ENCODE results near the gene EHMT1. TPM values are rescaled to one million over a fixed set of nuclear protein-coding genes. Genes with fewer than 3 reads are reported as not detected.

EHMT1 gene
- total RNA-seq, 1 donor from 2014 or later, result 64.5 TPM

DNA sequence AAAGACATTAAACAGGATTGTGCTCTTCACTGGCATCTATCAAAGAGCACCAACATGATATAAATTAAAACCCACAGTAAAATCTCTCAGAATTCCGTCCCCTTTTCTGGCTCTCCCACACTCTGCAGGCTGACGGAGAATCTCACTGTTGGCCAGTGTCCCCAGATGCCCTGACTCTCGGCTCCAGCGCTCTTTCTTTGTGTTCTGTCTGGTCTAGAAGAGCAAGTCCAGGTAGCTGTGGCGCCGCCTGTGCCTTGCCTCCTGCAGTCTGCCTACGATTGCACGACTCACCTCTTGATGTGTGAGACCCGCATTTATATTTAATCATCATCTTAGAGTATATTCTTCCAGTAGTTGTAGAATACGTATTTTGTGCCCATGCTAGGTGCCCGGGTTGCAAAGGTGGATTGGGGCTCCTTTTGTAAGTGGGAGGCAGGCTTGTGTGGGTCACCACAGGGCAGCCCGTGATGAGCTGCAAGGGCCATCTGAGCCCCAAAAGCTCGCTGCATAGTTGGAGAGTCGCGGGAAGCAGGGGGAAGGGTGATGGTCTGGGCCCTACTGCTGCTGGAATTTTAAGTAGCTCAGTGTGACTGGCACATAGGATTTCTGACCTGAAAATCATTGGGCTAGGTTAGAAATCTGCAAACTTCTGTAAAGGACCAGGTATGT lies 55.6 kb downstream of the EHMT1 start:
- no peak overlapping the region for H3K4me3 ChIP-seq (ENCODE audit: insufficient read depth, low read depth, low read length)
- H3K36me3 Mint-ChIP-seq (ENCODE audit: low read depth, unreplicated experiment), result peaks cover 6% of the 10 kb centered on the region
- peak overlapping the region; percentile 66 for H3K4me3 Mint-ChIP-seq (ENCODE audit: unreplicated experiment)
- no peaks in the 10 kb centered on the region for H3K9me3 Mint-ChIP-seq (ENCODE audit: unreplicated experiment)
- FAIRE-seq (no peak), DNase-seq (ENCODE audit: low read depth) (no peak)
- peaks cover 3% of the 10 kb centered on the region for H3K4me1 ChIP-seq (ENCODE audit: insufficient read depth, low read length)
- peaks cover 82% of the 10 kb centered on the region for H4K20me1 ChIP-seq (ENCODE audit: insufficient read depth, low read length)
- no peaks in the 10 kb centered on the region for H3K9me3 ChIP-seq (ENCODE audit: insufficient read depth, low read depth, low read length)
- H3K27ac ChIP-seq (ENCODE audit: low read depth, low read length), result no peak overlapping the region
- no peaks in the 10 kb centered on the region for H3K36me3 ChIP-seq (ENCODE audit: insufficient read depth, low read length)
- H3K27me3 Mint-ChIP-seq (ENCODE audit: low read depth, unreplicated experiment), result no peaks in the 10 kb centered on the region
- no peak overlapping the region for H2AFZ ChIP-seq (ENCODE audit: low read depth, low read length)
- H3K27ac Mint-ChIP-seq (ENCODE audit: unreplicated experiment), result no peak overlapping the region
- H3K79me2 ChIP-seq (ENCODE audit: insufficient read depth, low read length), result peaks cover 83% of the 10 kb centered on the region
- no peak overlapping the region for H3K4me2 ChIP-seq (ENCODE audit: low read length)
- TF ChIP-seq, protein P1, sequence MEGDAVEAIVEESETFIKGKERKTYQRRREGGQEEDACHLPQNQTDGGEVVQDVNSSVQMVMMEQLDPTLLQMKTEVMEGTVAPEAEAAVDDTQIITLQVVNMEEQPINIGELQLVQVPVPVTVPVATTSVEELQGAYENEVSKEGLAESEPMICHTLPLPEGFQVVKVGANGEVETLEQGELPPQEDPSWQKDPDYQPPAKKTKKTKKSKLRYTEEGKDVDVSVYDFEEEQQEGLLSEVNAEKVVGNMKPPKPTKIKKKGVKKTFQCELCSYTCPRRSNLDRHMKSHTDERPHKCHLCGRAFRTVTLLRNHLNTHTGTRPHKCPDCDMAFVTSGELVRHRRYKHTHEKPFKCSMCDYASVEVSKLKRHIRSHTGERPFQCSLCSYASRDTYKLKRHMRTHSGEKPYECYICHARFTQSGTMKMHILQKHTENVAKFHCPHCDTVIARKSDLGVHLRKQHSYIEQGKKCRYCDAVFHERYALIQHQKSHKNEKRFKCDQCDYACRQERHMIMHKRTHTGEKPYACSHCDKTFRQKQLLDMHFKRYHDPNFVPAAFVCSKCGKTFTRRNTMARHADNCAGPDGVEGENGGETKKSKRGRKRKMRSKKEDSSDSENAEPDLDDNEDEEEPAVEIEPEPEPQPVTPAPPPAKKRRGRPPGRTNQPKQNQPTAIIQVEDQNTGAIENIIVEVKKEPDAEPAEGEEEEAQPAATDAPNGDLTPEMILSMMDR (IDR thresholded peaks at IDR 0.05; ENCODE audit: insufficient read depth, low read depth, low read length), result no peak
- TF ChIP-seq EZH2 (IDR thresholded peaks at IDR 0.05; ENCODE audit: insufficient read depth, low read length), result no peak
- H3K4me1 Mint-ChIP-seq (ENCODE audit: low read depth, unreplicated experiment), result peaks cover 32% of the 10 kb centered on the region
- no peak overlapping the region for H3K9ac ChIP-seq (ENCODE audit: low read length)
- H3K27me3 ChIP-seq (ENCODE audit: insufficient read depth, low read length), result no peaks in the 10 kb centered on the region

DNA sequence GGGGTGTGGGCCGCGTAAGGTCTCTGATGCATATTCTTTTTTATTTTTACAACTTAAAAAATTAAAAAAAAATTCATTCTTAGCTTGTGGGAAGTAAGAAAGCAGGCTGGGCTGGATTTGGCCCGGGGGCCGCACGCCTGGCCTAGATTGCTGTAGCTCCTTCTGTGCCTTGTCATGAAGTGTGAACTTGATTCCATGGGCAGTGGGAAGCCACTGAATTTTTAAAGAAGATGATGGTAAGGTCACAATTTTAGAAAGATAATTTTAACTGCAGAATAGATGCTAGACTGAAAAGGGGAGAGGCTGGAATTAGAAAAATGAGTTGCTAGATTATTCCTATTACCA lies 56.1 kb downstream of the EHMT1 start:
- peaks cover 82% of the 10 kb centered on the region for H4K20me1 ChIP-seq (ENCODE audit: insufficient read depth, low read length)
- no peak overlapping the region for H3K4me3 Mint-ChIP-seq (ENCODE audit: unreplicated experiment)
- peaks cover 5% of the 10 kb centered on the region for H3K4me1 ChIP-seq (ENCODE audit: insufficient read depth, low read length)
- no peak overlapping the region for H3K4me3 ChIP-seq (ENCODE audit: insufficient read depth, low read depth, low read length)
- no peak overlapping the region for H2AFZ ChIP-seq (ENCODE audit: low read depth, low read length)
- FAIRE-seq (no peak), DNase-seq (ENCODE audit: low read depth) (no peak)
- H3K9me3 Mint-ChIP-seq (ENCODE audit: unreplicated experiment), result no peaks in the 10 kb centered on the region
- H3K27me3 ChIP-seq (ENCODE audit: insufficient read depth, low read length), result no peaks in the 10 kb centered on the region
- TF ChIP-seq, protein P1 (IDR thresholded peaks at IDR 0.05; ENCODE audit: insufficient read depth, low read depth, low read length), result no peak
- H3K4me1 Mint-ChIP-seq (ENCODE audit: low read depth, unreplicated experiment), result peaks cover 35% of the 10 kb centered on the region
- H3K27ac ChIP-seq (ENCODE audit: low read depth, low read length), result no peak overlapping the region
- peaks cover 83% of the 10 kb centered on the region for H3K79me2 ChIP-seq (ENCODE audit: insufficient read depth, low read length)
- H3K27ac Mint-ChIP-seq (ENCODE audit: unreplicated experiment), result no peak overlapping the region
- H3K36me3 ChIP-seq (ENCODE audit: insufficient read depth, low read length), result no peaks in the 10 kb centered on the region
- no peaks in the 10 kb centered on the region for H3K9me3 ChIP-seq (ENCODE audit: insufficient read depth, low read depth, low read length)
- H3K9ac ChIP-seq (ENCODE audit: low read length), result no peak overlapping the region
- H3K4me2 ChIP-seq (ENCODE audit: low read length), result no peak overlapping the region
- H3K27me3 Mint-ChIP-seq (ENCODE audit: low read depth, unreplicated experiment), result no peaks in the 10 kb centered on the region
- H3K36me3 Mint-ChIP-seq (ENCODE audit: low read depth, unreplicated experiment), result peaks cover 4% of the 10 kb centered on the region

DNA sequence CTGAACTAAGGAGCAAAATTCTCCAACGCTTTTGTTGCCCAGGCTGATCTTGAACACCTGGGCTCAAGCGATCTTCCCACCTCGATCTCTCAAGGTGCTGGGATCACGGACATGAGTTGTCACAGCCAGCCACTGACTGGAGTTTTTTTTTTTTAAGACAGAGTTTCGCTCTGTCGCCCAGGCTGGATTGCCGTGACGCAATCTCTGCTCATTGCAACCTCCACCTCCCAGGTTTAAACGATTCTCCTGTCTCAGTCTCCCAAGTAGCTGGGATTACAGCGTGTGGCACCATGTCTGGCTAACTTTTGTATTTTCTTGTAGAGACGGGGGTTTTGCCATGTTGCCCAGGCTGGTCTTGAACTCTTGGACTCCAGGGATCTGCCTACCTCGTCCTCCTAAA lies 58.2 kb downstream of the EHMT1 start:
- peaks cover 5% of the 10 kb centered on the region for H3K4me1 ChIP-seq (ENCODE audit: insufficient read depth, low read length)
- no peaks in the 10 kb centered on the region for H3K27me3 ChIP-seq (ENCODE audit: insufficient read depth, low read length)
- H3K79me2 ChIP-seq (ENCODE audit: insufficient read depth, low read length), result peaks cover 86% of the 10 kb centered on the region
- H3K27me3 Mint-ChIP-seq (ENCODE audit: low read depth, unreplicated experiment), result no peaks in the 10 kb centered on the region
- no peak overlapping the region for H3K4me3 Mint-ChIP-seq (ENCODE audit: unreplicated experiment)
- no peak overlapping the region for H3K27ac ChIP-seq (ENCODE audit: low read depth, low read length)
- H3K27ac Mint-ChIP-seq (ENCODE audit: unreplicated experiment), result no peak overlapping the region
- H4K20me1 ChIP-seq (ENCODE audit: insufficient read depth, low read length), result peaks cover 82% of the 10 kb centered on the region
- H3K9me3 Mint-ChIP-seq (ENCODE audit: unreplicated experiment), result no peaks in the 10 kb centered on the region
- H3K4me3 ChIP-seq (ENCODE audit: insufficient read depth, low read depth, low read length), result no peak overlapping the region
- TF ChIP-seq, protein P1 (IDR thresholded peaks at IDR 0.05; ENCODE audit: insufficient read depth, low read depth, low read length), result no peak
- TF ChIP-seq EZH2 (IDR thresholded peaks at IDR 0.05; ENCODE audit: insufficient read depth, low read length), result no peak
- H2AFZ ChIP-seq (ENCODE audit: low read depth, low read length), result no peak overlapping the region
- H3K9me3 ChIP-seq (ENCODE audit: insufficient read depth, low read depth, low read length), result no peaks in the 10 kb centered on the region
- H3K36me3 ChIP-seq (ENCODE audit: insufficient read depth, low read length), result no peaks in the 10 kb centered on the region
- H3K36me3 Mint-ChIP-seq (ENCODE audit: low read depth, unreplicated experiment), result no peaks in the 10 kb centered on the region
- no peak overlapping the region for H3K4me2 ChIP-seq (ENCODE audit: low read length)
- H3K4me1 Mint-ChIP-seq (ENCODE audit: low read depth, unreplicated experiment), result peaks cover 32% of the 10 kb centered on the region
- FAIRE-seq, result no peak
- no peak for DNase-seq (ENCODE audit: low read depth)
- H3K9ac ChIP-seq (ENCODE audit: low read length), result no peak overlapping the region

Data from astrocyte (in vitro differentiated cells and primary cell).